Heart right ventricle (tissue), 16 donors: ENCODE data around the gene ZNF318. TPM values are rescaled to one million over a fixed set of nuclear protein-coding genes. Genes with fewer than 3 reads are reported as not detected.

Experiments
- ATAC-seq, 8 donors: fragments of 200-7000 bp; cut with Tn5 transposase; one replicate each; pipeline ENCODE4 v1.9.1; 2020; ENCODE audit warnings: mild to moderate bottlenecking in 8 of 8, moderate library complexity in 8 of 8, moderate number of reproducible peaks in 1 of 8
- DNase-seq, 2 donors: peaks; one replicate each; pipeline ENCODE4 v3.0.0-alpha.2; 2020
- H3K27ac ChIP-seq, 10 donors: fragments of 200-600 bp; sonication (generic) in 2 of 10; one replicate each; pipeline versions ENCODE4 v1.5.0 to v1.8.0; 2020 to 2022; ENCODE audit warnings: mild to moderate bottlenecking in 3 of 10
- H3K27me3 ChIP-seq, 7 donors: fragments of 200-600 bp; one replicate each; pipeline ENCODE4 v1.8.0; 2021 to 2022; ENCODE audit warnings: mild to moderate bottlenecking in 2 of 7
- H3K36me3 ChIP-seq, 9 donors: fragments of 200-600 bp; sonication (generic) in 1 of 9; one replicate each; pipeline versions ENCODE4 v1.5.0 to v1.8.0; 2020 to 2022; ENCODE audit warnings: mild to moderate bottlenecking in 2 of 9
- H3K4me1 ChIP-seq, 9 donors: fragments of 200-600 bp; sonication (generic) in 1 of 9; one replicate each; pipeline versions ENCODE4 v1.5.0 to v1.8.0; 2020 to 2022; ENCODE audit warnings: mild to moderate bottlenecking in 4 of 9
- H3K4me3 ChIP-seq, 10 donors: fragments of 200-600 bp; sonication (generic) in 2 of 10; one replicate each; pipeline versions ENCODE4 v1.5.0 to v1.8.0; 2020 to 2022; ENCODE audit warnings: mild to moderate bottlenecking in 7 of 10, moderate library complexity in 2 of 10
- H3K9me3 ChIP-seq, 11 donors: fragments of 200-600 bp in 10 of 11; sonication (generic) in 2 of 11; one replicate each; pipeline versions ENCODE4 v1.5.0 to v1.8.0; 2013 to 2022; ENCODE audit warnings: mild to moderate bottlenecking in 2 of 11, control low read depth in 1 of 11, moderate library complexity in 1 of 11
- CTCF ChIP-seq, 9 donors: fragments of 200-600 bp; sonication (generic) in 2 of 9; IDR thresholded peaks; one replicate each; pipeline versions ENCODE4 v1.5.0 to v1.8.0; 2021 to 2022; ENCODE audit warnings: antibody characterized with exemption in 9 of 9, mild to moderate bottlenecking in 5 of 9, moderate library complexity in 1 of 9
- WGBS, 2 donors: extraction: QIAGEN DNeasy Blood & Tissue Kit; methylation state at CpG; one replicate each; pipeline ENCODE4 v1.1.7; 2013; ENCODE audit warnings: inconsistent platforms in 1 of 2; 5-methylcytosine and 5-hydroxymethylcytosine counted together
- intact Hi-C, 10 donors: fragments of 100-400 bp; cut with DNase I; formaldehyde crosslinking; loops; one replicate each; pipeline versions ENCODE4 v1.11.1 to v1.14.2; 2022
- polyA plus RNA-seq, 2 donors: library from polyadenylated mRNA; stranded (reverse); fragments of 200-250 nt; gene quantifications; one replicate each; pipeline ENCODE4 v1.2.3, GENCODE V29; 2013
- total RNA-seq, 10 donors: library from RNA; stranded (reverse); fragmentation: NEBNext Ultra II Directional in 3 of 10; extraction: Animal tissue kit (Norgen Biotek cat#: 25700) in 3 of 10; gene quantifications; one replicate each; pipeline versions ENCODE4 v1.2.1 to v1.2.4, GENCODE V29; 2021 to 2023
- donor health status: Arrhythmogenic right ventricular cardiomyopathy.
- donor health status: ischemic (EF 13 %, LVEDD 7.1; RV severe dilation, severe dysfunction).
- donor health status: healthy with polysubstance abuse.
- donor health status: DM: no; HTN: yes; CAD: no.
- donor health status: DM: no; HTN: no; CAD: no.
- donor health status: ischemic (EF 25% LVEDD 6.9; RV normal size, moderate dysfunction).
- donor health status: ischemic (EF 25% LVEDD 5.7; RV mildly dilated, moderate dysfunction).
- donor health status: healthy.
- donor health status: DM: yes; HTN: yes; CAD: no.
- donor health status: Ischemic cardiomyopathy.
- donor health status: ischemic (EF 35%, LVEDD 5.7; RV mildly dilated, moderate dysfunction).
- donor health status: nonischemic (EF 11% LVEDD 7.7; RV severe dilation, severe dysfunction).
- donor health status: DM: yes; HTN: yes; CAD: no.
- donor health status: PGD.
- donor health status: ischemic (EF 29% LVEDD 5.4; RV normal size, mild dysfunction).
- donor health status: nonischemic (EF 23%, LVEDD 6.1; RV moderate dilation, normal function).

Gene ZNF318
- total and polyA plus RNA-seq, 12 donors: 3.4 to 20.4 (median 13.7) TPM

GRCh38 chr6:43367245-43367984 is 2.0 kb downstream of the ZNF318 start:
- WGBS, 2 donors: 88 to 91% methylated on average over 9 of the region's 9 CpGs

GRCh38 chr6:43361269-43361668 is 8.2 kb downstream of the ZNF318 start:
- TF ChIP-seq CTCF (IDR thresholded peaks at IDR 0.05): no peak
- no peak for DNase-seq
- peaks cover 0 to 5% (median under 1%) of the 10 kb centered on the region in 9 donors for H3K4me1 ChIP-seq
- H3K4me3 ChIP-seq: no peak overlapping the region
- no peaks in the 10 kb centered on the region for H3K9me3 ChIP-seq
- intact Hi-C loops: loop anchor here in 1 of 10 donors (10.0 kb wide), 1 partner anchor 134 kb away; no protein-coding TSS in a partner anchor
- ATAC-seq: no peak
- whole genome bisulfite sequencing, 2 donors: 94 to 97% methylated on average over 2 of the region's 2 CpGs
- no peak overlapping the region for H3K27ac ChIP-seq
- H3K36me3 ChIP-seq: peaks cover 0 to 95% (median 24%) of the 10 kb centered on the region in 9 donors
- no peaks in the 10 kb centered on the region for H3K27me3 ChIP-seq

More at GRCh38 chr6:43367245-43367984, 2.0 kb downstream of the ZNF318 start:
- no peaks in the 10 kb centered on the region for H3K27me3 ChIP-seq
- H3K36me3 ChIP-seq: peaks cover 0 to 34% (median 11%) of the 10 kb centered on the region in 9 donors
- H3K9me3 ChIP-seq: no peaks in the 10 kb centered on the region
- DNase-seq (no peak), ATAC-seq (no peak)
- H3K4me3 ChIP-seq: peak overlapping the region in 6 of 10 donors; percentile 77 to 87 (median 81)
- H3K4me1 ChIP-seq: peaks cover 0 to 35% (median 23%) of the 10 kb centered on the region in 9 donors
- TF ChIP-seq CTCF (IDR thresholded peaks at IDR 0.05): no peak
- intact Hi-C loops: loop anchor here in 5 of 10 donors (5.0 to 10.0 kb wide), 5 partner anchors 60 to 195 kb away; partner anchors contain the start of genes ABCC10 (in 1 of the 5) and SRF (in 1 of the 5)
- H3K27ac ChIP-seq: peak overlapping the region in 1 of 10 donors; percentile 87

GRCh38 chr6:43359831-43360230 is 9.6 kb downstream of the ZNF318 start:
- WGBS, 2 donors: 94 to 98% methylated on average over 1 of the region's 1 CpG
- intact Hi-C loops: loop anchor here in 6 of 10 donors (5.0 to 10.0 kb wide), 3 partner anchors 95 to 135 kb away; no protein-coding TSS in a partner anchor
- ATAC-seq (no peak), DNase-seq (no peak)
- TF ChIP-seq CTCF (IDR thresholded peaks at IDR 0.05): no peak
- H3K27me3 ChIP-seq: no peaks in the 10 kb centered on the region
- H3K9me3 ChIP-seq: no peaks in the 10 kb centered on the region
- H3K4me1 ChIP-seq: peaks cover 0 to 9% (median 0%) of the 10 kb centered on the region in 9 donors
- H3K4me3 ChIP-seq: no peak overlapping the region
- peaks cover 0 to 100% (median 35%) of the 10 kb centered on the region in 9 donors for H3K36me3 ChIP-seq
- H3K27ac ChIP-seq: no peak overlapping the region

- peaks cover 0 to 9% (median 0%) of the 10 kb centered on the region in 9 donors for H3K4me1 ChIP-seq
- H3K36me3 ChIP-seq: peaks cover 0 to 100% (median 39%) of the 10 kb centered on the region in 9 donors
- no peaks in the 10 kb centered on the region for H3K27me3 ChIP-seq
- TF ChIP-seq CTCF (IDR thresholded peaks at IDR 0.05): no peak
- intact Hi-C loops: loop anchor here in 5 of 10 donors (5.0 to 10.0 kb wide), 2 partner anchors 95 to 97 kb away; no protein-coding TSS in a partner anchor
- H3K9me3 ChIP-seq: no peaks in the 10 kb centered on the region
- no peak overlapping the region for H3K4me3 ChIP-seq
- ATAC-seq (no peak), DNase-seq (no peak)
- no peak overlapping the region for H3K27ac ChIP-seq
Observed at GRCh38 chr6:43359381-43359780, 10.1 kb downstream of the ZNF318 start.
